ENCODE data around the gene TENM4. TPM values are rescaled to one million over a fixed set of nuclear protein-coding genes. Genes with fewer than 3 reads are reported as not detected.
A peak's percentile ranks its signal among the peaks of the same experiment; 100 is the strongest.

TENM4 gene
- total RNA-seq, 1 donor from 2014 or later, result 5.1 TPM

- TF ChIP-seq CTCF (IDR thresholded peaks at IDR 0.05) (peak; percentile 12), EZH2 (IDR thresholded peaks at IDR 0.05) (no peak)
- no peak overlapping the region for H3K9ac ChIP-seq
- H3K4me3 ChIP-seq, result no peak overlapping the region
- H3K36me3 ChIP-seq, result no peaks in the 10 kb centered on the region
- H3F3A ChIP-seq (ENCODE audit: low read depth), result no peaks in the 10 kb centered on the region
- H3K9me3 ChIP-seq (ENCODE audit: low read depth), result no peaks in the 10 kb centered on the region
- H3K36me3 Mint-ChIP-seq, result peaks cover 10% of the 10 kb centered on the region
- no peak overlapping the region for H3K4me2 ChIP-seq
- H3K79me2 ChIP-seq (ENCODE audit: low read depth), result no peaks in the 10 kb centered on the region
- no peaks in the 10 kb centered on the region for H4K20me1 ChIP-seq (ENCODE audit: low read depth)
- no peaks in the 10 kb centered on the region for H3K9me3 Mint-ChIP-seq
- H3K27me3 ChIP-seq, result no peaks in the 10 kb centered on the region
- DNase-seq (ENCODE audit: low spot score), result no peak
- H3K27me3 Mint-ChIP-seq (ENCODE audit: insufficient read depth, low read depth), result peaks cover 2% of the 10 kb centered on the region
- no peak overlapping the region for H2AFZ ChIP-seq (replicated peaks)
- H3K27ac ChIP-seq, result no peak overlapping the region
- H3K4me1 Mint-ChIP-seq, result peaks cover 2% of the 10 kb centered on the region
- no peaks in the 10 kb centered on the region for H3K4me1 ChIP-seq
- H3K4me3 Mint-ChIP-seq, result no peak overlapping the region
- no peak overlapping the region for H3K27ac Mint-ChIP-seq
Observed at GRCh38 chr11:78841456-78842060, 599.3 kb downstream of the TENM4 start.

- Histone ChIP-seq H3K36me3 (no peaks in the 10 kb centered on the region), H3K27me3 (no peaks in the 10 kb centered on the region), H3K4me3 (no peak overlapping the region), H3K79me2 (ENCODE audit: low read depth) (no peaks in the 10 kb centered on the region), H3K4me2 (no peak overlapping the region), H3K9ac (no peak overlapping the region), H3K27ac (no peak overlapping the region), H3K9me3 (ENCODE audit: low read depth) (no peaks in the 10 kb centered on the region), H3K4me1 (no peaks in the 10 kb centered on the region), H2AFZ (replicated peaks) (no peak overlapping the region), H4K20me1 (ENCODE audit: low read depth) (no peaks in the 10 kb centered on the region), H3F3A (ENCODE audit: low read depth) (no peaks in the 10 kb centered on the region)
- no peak overlapping the region for H3K27ac Mint-ChIP-seq
- DNase-seq (ENCODE audit: low spot score), result no peak
- peaks cover 2% of the 10 kb centered on the region for H3K27me3 Mint-ChIP-seq (ENCODE audit: insufficient read depth, low read depth)
- H3K36me3 Mint-ChIP-seq, result peaks cover 12% of the 10 kb centered on the region
- TF ChIP-seq CTCF (IDR thresholded peaks at IDR 0.05) (no peak), EZH2 (IDR thresholded peaks at IDR 0.05) (no peak), EZH2phosphoT487 (IDR thresholded peaks at IDR 0.05) (no peak)
- H3K4me3 Mint-ChIP-seq, result no peak overlapping the region
- no peaks in the 10 kb centered on the region for H3K9me3 Mint-ChIP-seq
- peaks cover 2% of the 10 kb centered on the region for H3K4me1 Mint-ChIP-seq
Observed at GRCh38 chr11:78840623-78841022, 600.2 kb downstream of the TENM4 start.

- no peak overlapping the region for H3K27ac ChIP-seq
Observed at GRCh38 chr11:78840200-78840599, 600.6 kb downstream of the TENM4 start.

More at GRCh38 chr11:78840200-78840599, 600.6 kb downstream of the TENM4 start:
- no peaks in the 10 kb centered on the region for H3K9me3 ChIP-seq (ENCODE audit: low read depth)
- no peaks in the 10 kb centered on the region for H4K20me1 ChIP-seq (ENCODE audit: low read depth)
- H3K27me3 Mint-ChIP-seq (ENCODE audit: insufficient read depth, low read depth), result peaks cover 2% of the 10 kb centered on the region
- H3K4me3 ChIP-seq, result no peak overlapping the region
- TF ChIP-seq CTCF (IDR thresholded peaks at IDR 0.05), result no peak
- no peak for TF ChIP-seq EZH2phosphoT487 (IDR thresholded peaks at IDR 0.05)
- H3K36me3 Mint-ChIP-seq, result peaks cover 15% of the 10 kb centered on the region
- no peak overlapping the region for H3K4me3 Mint-ChIP-seq
- H2AFZ ChIP-seq (replicated peaks), result no peak overlapping the region
- H3F3A ChIP-seq (ENCODE audit: low read depth), result no peaks in the 10 kb centered on the region
- no peaks in the 10 kb centered on the region for H3K4me1 ChIP-seq
- H3K4me2 ChIP-seq, result no peak overlapping the region
- H3K27ac Mint-ChIP-seq, result no peak overlapping the region
- H3K4me1 Mint-ChIP-seq, result peaks cover 2% of the 10 kb centered on the region
- H3K79me2 ChIP-seq (ENCODE audit: low read depth), result no peaks in the 10 kb centered on the region
- DNase-seq (ENCODE audit: low spot score), result no peak
- no peaks in the 10 kb centered on the region for H3K36me3 ChIP-seq
- H3K9ac ChIP-seq, result no peak overlapping the region
- no peaks in the 10 kb centered on the region for H3K27me3 ChIP-seq
- no peaks in the 10 kb centered on the region for H3K9me3 Mint-ChIP-seq

All from neural progenitor cell (in vitro differentiated cells).